Neural cell (in vitro differentiated cells): ENCODE results near the gene FURIN. TPM values are rescaled to one million over a fixed set of nuclear protein-coding genes. Genes with fewer than 3 reads are reported as not detected.

Experiments used
- H2AFZ ChIP-seq: fragments of 200-600, 300-800 bp; sonication (generic), shearing (Covaris generic); 2 replicates; pipeline ENCODE4 v1.6.0; 2014; ENCODE audit warnings: low read depth, mild to moderate bottlenecking, antibody characterized with exemption, low read length, moderate library complexity
- H3F3A ChIP-seq: fragments of 200-600 bp; shearing (Covaris generic); 2 replicates; pipeline ENCODE4 v1.6.1; 2016; ENCODE audit warnings: mild to moderate bottlenecking, moderate library complexity, mixed read lengths, antibody characterized with exemption, low read length; ENCODE audit not compliant: insufficient read depth, poor library complexity, severe bottlenecking
- H3K27ac ChIP-seq: fragments of 200-600, 300-800 bp; sonication (generic), shearing (Covaris generic); 2 replicates; pipeline ENCODE4 v1.5.1; 2014; ENCODE audit warnings: mild to moderate bottlenecking, low read length, moderate library complexity
- H3K27me3 ChIP-seq: fragments of 300-800, 200-600 bp; sonication (generic), shearing (Covaris generic); 2 replicates; pipeline ENCODE4 v1.6.0; 2014; ENCODE audit warnings: mild to moderate bottlenecking, low read depth, low read length, moderate library complexity; ENCODE audit not compliant: insufficient read depth
- H3K36me3 ChIP-seq: fragments of 300-800, 200-600 bp; sonication (generic), shearing (Covaris generic); 2 replicates; pipeline ENCODE4 v1.5.1; 2014; ENCODE audit warnings: mild to moderate bottlenecking, antibody characterized with exemption, low read length, moderate library complexity; ENCODE audit not compliant: insufficient read depth
- H3K4me2 ChIP-seq: fragments of 300-800, 200-600 bp; sonication (generic), shearing (Covaris generic); 2 replicates; pipeline ENCODE4 v1.6.0; 2014; ENCODE audit warnings: mild to moderate bottlenecking, low read length
- H3K4me3 ChIP-seq: fragments of 300-800, 200-600 bp; sonication (generic), shearing (Covaris generic); 2 replicates; pipeline ENCODE4 v1.5.1; 2014; ENCODE audit warnings: mild to moderate bottlenecking, low read length, moderate library complexity
- H3K79me2 ChIP-seq: fragments of 200-600 bp; shearing (Covaris generic); replicated peaks from 2 replicates; pipeline ENCODE4 v1.6.0; 2014; ENCODE audit warnings: mild to moderate bottlenecking, low read length, moderate library complexity; ENCODE audit not compliant: insufficient read depth
- H3K9ac ChIP-seq: fragments of 300-800, 200-600 bp; sonication (generic), shearing (Covaris generic); 2 replicates; pipeline ENCODE4 v1.6.1; 2016; ENCODE audit warnings: mild to moderate bottlenecking, low read length, mixed read lengths
- H3K9me2 ChIP-seq: fragments of 200-600 bp; shearing (Covaris generic); 2 replicates; pipeline ENCODE4 v1.6.1; 2016; ENCODE audit warnings: mild to moderate bottlenecking, low read length, mixed read lengths; ENCODE audit not compliant: insufficient read depth
- H3K9me3 ChIP-seq: fragments of 200-600, 300-800 bp; sonication (generic), shearing (Covaris generic); 2 replicates; pipeline ENCODE4 v1.6.1; 2016; ENCODE audit warnings: mild to moderate bottlenecking, mixed run types, low read length, moderate library complexity, mixed read lengths
- H4K20me1 ChIP-seq: fragments of 200-600 bp; shearing (Covaris generic); 2 replicates; pipeline ENCODE4 v1.6.1; 2016; ENCODE audit warnings: mild to moderate bottlenecking, mixed run types; ENCODE audit not compliant: insufficient read depth
- CTCF ChIP-seq: fragments of 450-650 bp; IDR thresholded peaks from 2 replicates; pipeline ENCODE4 v1.5.1; 2014; ENCODE audit warnings: antibody characterized with exemption, mild to moderate bottlenecking, moderate library complexity; ENCODE audit not compliant: poor library complexity, severe bottlenecking
- EP300 ChIP-seq: fragments of 450-650 bp; conservative IDR thresholded peaks from 2 replicates; pipeline ENCODE4 v1.6.1; 2014; ENCODE audit warnings: antibody characterized with exemption, mild to moderate bottlenecking, moderate library complexity; ENCODE audit not compliant: poor library complexity, severe bottlenecking
- EZH2 ChIP-seq: fragments of 200-600, 300-800 bp; shearing (Covaris generic), sonication (generic); IDR thresholded peaks from 2 replicates; pipeline ENCODE4 v1.6.1; 2014; ENCODE audit warnings: antibody characterized with exemption, low read length, borderline replicate concordance, mild to moderate bottlenecking; ENCODE audit not compliant: insufficient read depth, poor library complexity, severe bottlenecking
- MXI1 ChIP-seq: fragments of 450-650 bp; conservative IDR thresholded peaks from 2 replicates; pipeline ENCODE4 v1.6.1; 2014; ENCODE audit warnings: antibody characterized with exemption, mild to moderate bottlenecking; ENCODE audit not compliant: poor library complexity, severe bottlenecking
- POLR2AphosphoS5 ChIP-seq: IDR thresholded peaks from 2 replicates; pipeline ENCODE4 v1.6.1; 2012
- RAD21 ChIP-seq: fragments of 450-650 bp; conservative IDR thresholded peaks from 2 replicates; pipeline ENCODE4 v1.6.1; 2014; ENCODE audit warnings: antibody characterized with exemption, mild to moderate bottlenecking, moderate library complexity
- REST ChIP-seq: IDR thresholded peaks from 2 replicates; pipeline ENCODE4 v1.6.1; 2012; ENCODE audit warnings: borderline replicate concordance
- SMC3 ChIP-seq: fragments of 450-650 bp; conservative IDR thresholded peaks from 2 replicates; pipeline ENCODE4 v1.6.1; 2014; ENCODE audit warnings: antibody characterized with exemption, mild to moderate bottlenecking, moderate library complexity; ENCODE audit not compliant: poor library complexity
- TAF1 ChIP-seq: IDR thresholded peaks from 2 replicates; pipeline ENCODE4 v1.6.1; 2012; ENCODE audit warnings: low read depth
- polyA plus RNA-seq: library from polyadenylated mRNA; depleted of rRNA; stranded (reverse); fragments of >200 nt; gene quantifications from 2 replicates; pipeline ENCODE4 v1.2.3, GENCODE V29; 2014

Gene FURIN
- polyA plus RNA-seq, 1 donor from 2014 or later, result 4.3 TPM

GRCh38 chr15:90876512-90877170, 8.3 kb downstream of the FURIN start:
- peaks cover 9% of the 10 kb centered on the region for H3K79me2 ChIP-seq
- no peak overlapping the region for H3K27ac ChIP-seq
- no peak overlapping the region for H3K4me2 ChIP-seq
- no peaks in the 10 kb centered on the region for H4K20me1 ChIP-seq
- no peaks in the 10 kb centered on the region for H3K9me2 ChIP-seq
- no peaks in the 10 kb centered on the region for H3K27me3 ChIP-seq
- no peak overlapping the region for H3K4me3 ChIP-seq
- no peaks in the 10 kb centered on the region for H3K36me3 ChIP-seq
- H2AFZ ChIP-seq, result no peak overlapping the region
- H3F3A ChIP-seq, result no peaks in the 10 kb centered on the region
- H3K9ac ChIP-seq, result no peak overlapping the region
- TF ChIP-seq EZH2 (no peak), MXI1 (no peak), TAF1 (no peak), RAD21 (no peak), EP300 (no peak), CTCF (no peak)
- no peaks in the 10 kb centered on the region for H3K9me3 ChIP-seq

GRCh38 chr15:90877315-90877714, 8.9 kb downstream of the FURIN start:
- Histone ChIP-seq H3K27ac (no peak overlapping the region), H3K79me2 (peaks cover 7% of the 10 kb centered on the region), H3K4me2 (no peak overlapping the region), H3F3A (no peaks in the 10 kb centered on the region), H2AFZ (no peak overlapping the region), H3K36me3 (no peaks in the 10 kb centered on the region), H3K9me3 (no peaks in the 10 kb centered on the region), H3K27me3 (no peaks in the 10 kb centered on the region), H3K9me2 (no peaks in the 10 kb centered on the region), H3K4me3 (no peak overlapping the region), H3K9ac (no peak overlapping the region), H4K20me1 (no peaks in the 10 kb centered on the region)
- TF ChIP-seq SMC3 (no peak), TAF1 (no peak), MXI1 (no peak), CTCF (no peak)

- no peaks in the 10 kb centered on the region for H3K27me3 ChIP-seq
- no peak overlapping the region for H2AFZ ChIP-seq
- TF ChIP-seq TAF1 (no peak), REST (no peak), EP300 (no peak), CTCF (no peak), SMC3 (no peak), MXI1 (no peak), POLR2AphosphoS5 (no peak), EZH2 (no peak), RAD21 (no peak)
- no peaks in the 10 kb centered on the region for H3K36me3 ChIP-seq
- H3K9me3 ChIP-seq, result no peaks in the 10 kb centered on the region
- no peak overlapping the region for H3K9ac ChIP-seq
- H4K20me1 ChIP-seq, result no peaks in the 10 kb centered on the region
- no peaks in the 10 kb centered on the region for H3F3A ChIP-seq
- H3K4me2 ChIP-seq, result no peak overlapping the region
- no peaks in the 10 kb centered on the region for H3K9me2 ChIP-seq
- H3K79me2 ChIP-seq, result no peaks in the 10 kb centered on the region
- no peak overlapping the region for H3K4me3 ChIP-seq
- H3K27ac ChIP-seq, result no peak overlapping the region
Measured at GRCh38 chr15:90877996-90878395, 9.6 kb downstream of the FURIN start.
